SH-SY5Y (cell line): ENCODE data around the gene PTCD2.

Experiments
- GATA2 ChIP-seq: IDR thresholded peaks from 2 replicates; pipeline ENCODE4 v1.6.1; 2011; ENCODE audit warnings: mild to moderate bottlenecking, low read depth, low read length
- GATA3 ChIP-seq: IDR thresholded peaks from 2 replicates; pipeline ENCODE4 v1.6.1; 2011; ENCODE audit warnings: low read depth, mild to moderate bottlenecking, low read length, moderate library complexity

- TF ChIP-seq GATA2 (no peak), GATA3 (no peak)
These were observed 26.2 kb downstream of the PTCD2 start for GRCh38 chr5:72346398-72346797.
